NT2/D1 (cell line): Measurements from ENCODE around the gene MUC6.
A peak's percentile ranks its signal among the peaks of the same experiment; 100 is the strongest.

Experiments used
- DNase-seq: peaks from one replicate; pipeline ENCODE4 v3.0.0-alpha.2; 2011; ENCODE audit warnings: low read depth, low spot score
- H3K27me3 ChIP-seq: 2 replicates; pipeline ENCODE4 v1.6.0; 2011; ENCODE audit warnings: mild to moderate bottlenecking; ENCODE audit not compliant: insufficient read length, insufficient read depth
- H3K36me3 ChIP-seq: 2 replicates; pipeline ENCODE4 v1.6.1; 2011; ENCODE audit warnings: mild to moderate bottlenecking, low read length, mixed read lengths; ENCODE audit not compliant: insufficient read depth, insufficient read length
- H3K4me1 ChIP-seq: 2 replicates; pipeline ENCODE4 v1.5.1; 2011; ENCODE audit not compliant: insufficient read depth, insufficient read length
- H3K4me3 ChIP-seq: 2 replicates; pipeline ENCODE4 v1.5.1; 2011; ENCODE audit warnings: low read depth; ENCODE audit not compliant: insufficient read length
- H3K9ac ChIP-seq: 2 replicates; pipeline ENCODE4 v1.6.0; 2011; ENCODE audit warnings: low read depth; ENCODE audit not compliant: insufficient read length
- H3K9me3 ChIP-seq: 2 replicates; pipeline ENCODE4 v1.5.1; 2011; ENCODE audit warnings: mild to moderate bottlenecking, low read length; ENCODE audit not compliant: insufficient read depth
- SUZ12 ChIP-seq: IDR thresholded peaks from 2 replicates; pipeline ENCODE4 v1.6.1; 2011; ENCODE audit not compliant: insufficient read length, insufficient read depth; ENCODE audit errors: extremely low read depth
- YY1 ChIP-seq: IDR thresholded peaks from 2 replicates; pipeline ENCODE4 v1.6.1; 2011; ENCODE audit not compliant: insufficient read length, insufficient read depth
- ZNF274 ChIP-seq: IDR thresholded peaks from 2 replicates; pipeline ENCODE4 v1.6.1; 2011; ENCODE audit warnings: mild to moderate bottlenecking, low read depth, low read length

MUC6 gene

DNA sequence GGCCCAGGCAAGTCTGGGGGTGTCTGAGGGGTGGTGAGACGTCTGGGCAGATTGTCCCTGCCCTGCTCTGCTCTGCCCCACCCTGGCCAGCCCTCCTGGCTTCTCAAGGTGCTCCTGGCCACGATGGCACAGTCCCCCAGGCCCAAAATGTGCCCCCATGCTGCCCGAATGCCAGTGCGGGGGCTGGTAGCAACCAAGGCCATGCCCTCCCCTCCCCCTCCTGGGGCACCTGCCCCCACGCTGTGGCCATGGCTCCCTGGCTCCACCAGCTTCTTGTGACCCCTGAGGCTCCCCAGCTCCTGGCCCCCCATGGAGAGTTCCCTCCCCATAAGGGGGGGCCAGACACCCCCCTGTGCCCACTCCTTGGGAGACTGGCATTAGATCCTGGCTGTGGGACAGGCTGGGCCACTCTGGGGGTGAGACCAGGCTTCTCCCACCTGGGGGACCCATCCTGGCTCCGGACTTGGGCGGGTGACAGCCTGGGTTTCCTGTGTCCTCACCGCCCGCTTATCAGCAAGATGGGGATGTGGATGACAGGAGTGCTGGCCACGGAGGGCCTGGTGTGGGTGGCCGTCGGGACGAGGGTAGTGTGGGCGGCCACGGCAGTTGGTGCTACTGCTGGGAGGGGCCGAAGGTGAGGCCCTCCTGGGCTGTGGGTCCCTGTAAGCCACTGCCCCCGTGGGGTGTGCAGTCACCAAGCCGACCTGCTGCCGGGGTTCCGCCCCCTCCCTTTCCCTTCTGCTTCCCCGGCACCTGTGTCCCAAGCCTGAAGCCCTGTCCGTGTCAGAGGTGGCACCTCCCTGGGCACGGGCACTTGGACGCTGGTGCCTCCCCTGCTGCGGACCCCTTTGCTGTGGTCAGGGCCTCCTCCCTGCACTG, 15.9 kb upstream of the MUC6 start:
- no peaks in the 10 kb centered on the region for H3K27me3 ChIP-seq

DNA sequence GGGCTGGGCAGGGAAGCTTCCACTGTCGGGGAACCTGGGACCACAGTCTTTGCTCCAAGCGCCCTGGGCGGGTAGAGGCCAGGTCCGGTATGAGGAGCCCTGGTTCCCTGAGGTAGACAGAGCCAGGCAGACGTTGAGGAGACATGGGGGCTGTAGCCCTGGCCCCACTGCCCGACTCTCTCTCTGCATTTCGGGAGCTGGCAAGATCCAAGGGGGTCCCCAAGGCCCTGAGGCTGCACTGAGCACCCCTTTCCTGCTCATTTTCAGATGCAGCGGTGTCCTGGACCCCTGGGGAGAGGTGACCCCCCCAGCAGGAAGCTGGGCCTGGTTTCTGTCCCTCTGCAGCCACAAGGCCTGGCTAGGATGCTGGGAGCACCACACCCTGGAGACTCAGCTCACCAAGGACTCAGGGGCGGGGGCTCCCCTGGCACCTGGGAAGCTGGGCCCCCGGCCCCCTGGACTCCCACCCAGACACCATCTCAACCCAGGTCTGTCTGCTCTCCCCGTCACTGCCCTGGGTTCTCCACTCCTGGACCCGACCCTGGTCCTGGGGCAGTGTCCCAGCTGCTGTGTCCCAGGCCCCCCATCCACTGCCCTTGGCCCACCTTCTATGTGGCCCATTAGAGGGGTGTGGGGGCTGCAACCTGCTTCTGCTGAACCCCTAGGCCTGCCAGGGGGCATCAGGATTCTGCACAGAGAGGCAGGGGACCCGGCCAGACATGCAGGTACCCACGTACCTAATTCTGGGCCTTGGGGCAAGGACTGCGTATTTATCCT, 15.0 kb upstream of the MUC6 start:
- Histone ChIP-seq H3K9me3 (no peaks in the 10 kb centered on the region), H3K27me3 (no peaks in the 10 kb centered on the region), H3K36me3 (no peaks in the 10 kb centered on the region), H3K4me3 (no peak overlapping the region), H3K9ac (peak overlapping the region; percentile 56), H3K4me1 (peaks cover 30% of the 10 kb centered on the region)
- no peak for TF ChIP-seq ZNF274
- TF ChIP-seq YY1 = no peak
- TF ChIP-seq SUZ12 = no peak
- DNase-seq = no peak

More for the DNA sequence above, 15.9 kb upstream of the MUC6 start:
- peak overlapping the region; percentile 56 for H3K9ac ChIP-seq
- no peaks in the 10 kb centered on the region for H3K36me3 ChIP-seq
- no peaks in the 10 kb centered on the region for H3K9me3 ChIP-seq
- peaks cover 30% of the 10 kb centered on the region for H3K4me1 ChIP-seq
- DNase-seq = no peak
- no peak overlapping the region for H3K4me3 ChIP-seq
- TF ChIP-seq ZNF274 (no peak), SUZ12 (no peak), YY1 (no peak)

DNA sequence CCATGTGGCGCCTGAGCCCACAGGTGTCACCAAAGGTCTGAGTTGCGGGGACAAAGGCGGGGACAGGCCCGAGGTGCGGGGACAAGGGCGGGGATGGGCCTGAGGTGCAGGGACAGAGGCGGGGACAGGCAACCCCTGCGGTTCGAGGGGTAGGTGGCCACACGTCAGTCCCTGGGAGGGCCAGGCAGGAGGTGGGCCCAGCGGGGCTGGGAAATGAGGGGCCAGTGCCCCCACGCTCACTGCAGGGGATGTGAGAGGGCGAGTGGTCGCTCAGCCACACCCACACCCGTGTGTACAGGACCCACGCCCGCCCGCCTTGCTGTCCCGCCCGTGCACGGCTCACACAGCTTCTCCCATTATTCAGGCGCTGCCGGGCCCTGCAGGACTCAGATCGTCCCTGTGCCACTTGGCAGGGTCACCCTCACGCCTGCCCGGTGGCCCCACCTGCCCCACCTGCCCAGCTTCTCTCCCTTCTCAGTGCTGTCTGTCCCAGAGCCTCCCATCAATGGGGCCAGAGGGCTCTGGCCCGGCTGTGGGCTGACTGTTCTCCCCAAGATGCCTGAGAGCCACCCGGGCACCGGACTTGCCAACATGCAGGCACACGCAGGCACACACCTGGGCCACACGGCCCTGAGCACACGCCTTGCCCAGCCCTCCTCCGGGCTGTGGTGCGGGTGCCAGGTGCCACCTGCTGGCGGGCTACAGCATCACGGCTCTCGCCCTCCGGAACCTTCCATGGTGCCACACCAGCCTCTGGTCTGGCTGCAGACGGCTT, 14.2 kb upstream of the MUC6 start:
- peak overlapping the region; percentile 21 for H3K9ac ChIP-seq
- peaks cover 26% of the 10 kb centered on the region for H3K4me1 ChIP-seq
- H3K27me3 ChIP-seq = no peaks in the 10 kb centered on the region
- H3K9me3 ChIP-seq = no peaks in the 10 kb centered on the region
- H3K36me3 ChIP-seq = no peaks in the 10 kb centered on the region
- TF ChIP-seq YY1 (no peak), ZNF274 (no peak), SUZ12 (no peak)
- peak; percentile 27 for DNase-seq
- H3K4me3 ChIP-seq = no peak overlapping the region

DNA sequence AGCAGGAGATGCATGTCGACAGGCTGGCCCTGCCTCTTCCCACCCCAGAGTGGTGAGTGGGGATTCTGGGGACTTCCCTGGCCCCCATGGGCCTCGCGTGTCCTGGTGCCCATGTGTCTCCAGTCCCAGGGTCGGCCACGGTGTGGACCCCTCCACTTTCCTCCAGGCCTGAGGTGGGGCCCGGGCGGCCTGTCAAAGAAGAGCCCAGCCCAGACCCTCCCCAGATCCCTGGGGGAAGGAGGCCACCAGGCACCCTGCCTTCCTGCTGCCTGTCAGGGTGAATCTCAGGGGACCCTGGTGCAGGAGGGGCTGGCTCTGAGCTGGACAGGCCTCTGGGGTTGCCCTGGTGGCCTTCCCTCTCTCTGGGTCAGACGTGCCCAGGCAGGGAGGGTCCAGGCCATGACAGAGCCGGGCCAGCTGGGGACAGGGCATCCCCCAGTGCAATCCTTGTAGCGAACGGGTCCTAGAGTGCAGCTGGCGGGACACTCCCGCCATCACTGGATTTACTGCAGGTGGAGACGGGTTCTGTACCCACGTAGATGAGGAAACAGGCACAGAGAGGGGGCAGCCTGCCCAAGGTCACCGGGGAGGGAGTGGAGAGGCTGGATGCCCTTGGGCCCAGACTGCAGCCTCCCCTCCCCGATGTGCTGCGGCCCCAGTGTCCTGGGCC, 13.5 kb upstream of the MUC6 start:
- Histone ChIP-seq H3K27me3 (no peaks in the 10 kb centered on the region), H3K9ac (peak overlapping the region; percentile 21), H3K4me1 (peaks cover 26% of the 10 kb centered on the region), H3K4me3 (no peak overlapping the region), H3K9me3 (no peaks in the 10 kb centered on the region), H3K36me3 (no peaks in the 10 kb centered on the region)
- DNase-seq = no peak
- no peak for TF ChIP-seq YY1
- TF ChIP-seq SUZ12 = no peak
- no peak for TF ChIP-seq ZNF274

DNA sequence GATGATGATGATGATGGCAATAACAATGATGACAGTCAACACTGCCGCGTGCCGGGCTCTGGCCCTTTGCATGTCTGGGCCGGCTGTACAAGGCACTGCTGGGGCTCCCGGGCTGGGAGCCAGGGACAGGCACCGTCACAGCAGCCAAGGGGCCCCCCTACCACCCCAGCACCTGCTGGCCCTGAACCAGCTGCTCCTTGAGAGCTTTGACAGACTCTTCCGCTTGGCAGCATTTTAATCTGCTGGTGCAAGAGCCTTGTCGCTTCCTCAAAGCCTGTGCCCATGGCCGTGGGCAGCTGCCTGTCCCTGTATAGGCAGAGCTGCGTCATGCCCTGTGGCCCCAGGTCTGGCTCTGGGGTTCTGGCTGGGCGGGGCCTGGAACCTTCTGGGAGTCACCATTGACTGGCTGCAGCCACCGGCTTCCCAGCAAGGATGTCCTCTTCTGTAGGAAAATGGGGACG, 12.9 kb upstream of the MUC6 start:
- no peak for DNase-seq
- H3K9ac ChIP-seq = no peak overlapping the region
- H3K27me3 ChIP-seq = no peaks in the 10 kb centered on the region
- H3K4me3 ChIP-seq = no peak overlapping the region
- peaks cover 23% of the 10 kb centered on the region for H3K4me1 ChIP-seq
- H3K36me3 ChIP-seq = no peaks in the 10 kb centered on the region
- TF ChIP-seq ZNF274 (no peak), YY1 (no peak), SUZ12 (no peak)
- H3K9me3 ChIP-seq = no peaks in the 10 kb centered on the region

DNA sequence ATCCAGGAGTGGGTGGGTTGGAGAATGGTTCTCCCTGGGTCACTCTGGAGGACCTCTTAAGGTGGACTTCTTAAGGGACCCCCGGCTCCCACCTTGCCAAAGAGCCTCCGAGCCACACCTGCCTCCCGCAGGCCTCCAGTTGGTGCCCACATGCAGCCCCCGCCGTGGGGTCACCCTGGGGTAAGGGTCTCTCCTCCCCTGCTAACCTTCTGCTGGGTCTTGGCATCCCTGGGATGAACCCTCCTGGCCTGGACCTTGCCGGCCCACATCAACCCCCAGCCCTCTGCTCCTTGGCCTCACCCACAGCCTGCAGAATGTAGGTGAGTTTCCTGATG, 12.5 kb upstream of the MUC6 start:
- Histone ChIP-seq H3K4me1 (peaks cover 19% of the 10 kb centered on the region), H3K27me3 (no peaks in the 10 kb centered on the region), H3K36me3 (no peaks in the 10 kb centered on the region), H3K4me3 (no peak overlapping the region), H3K9ac (no peak overlapping the region), H3K9me3 (no peaks in the 10 kb centered on the region)
- no peak for TF ChIP-seq ZNF274
- TF ChIP-seq SUZ12 = no peak
- TF ChIP-seq YY1 = no peak
- no peak for DNase-seq
